ENCODE data around the gene UBE4B. TPM values are rescaled to one million over a fixed set of nuclear protein-coding genes. Genes with fewer than 3 reads are reported as not detected.
"Not testable (repeated sequence)": the region's sequence is repeated elsewhere in the genome, so short reads cannot be mapped to it uniquely, and the experiment has no call there.

The UBE4B gene
- total and polyA plus RNA-seq, 10 of the 15 experiments (the other 5 are each of a cell fraction or from before 2014, with no cell fraction given), result 2.9 to 32.6 (median 20.7) TPM

GRCh38 chr1:10001016-10001665, 31.6 kb upstream of the UBE4B start:
- ChIA-PET CTCF (interaction anchor here (1.4 kb wide), 1 partner anchor 90 kb away, joined by 3 read pairs; no protein-coding TSS in a partner anchor), RAD21 (ENCODE audit: unreplicated experiment) (interaction anchor here (0.5 kb wide), 1 partner anchor 42 kb away, joined by 4 read pairs; no protein-coding TSS in a partner anchor)

GRCh38 chr1:10005248-10005647, 27.5 kb upstream of the UBE4B start:
- H3K9ac ChIP-seq (ENCODE audit: control insufficient read depth, insufficient read depth, low read length); H3K4me3 ChIP-seq; H3K4me2 ChIP-seq (ENCODE audit: control insufficient read depth, insufficient read depth); H3K27me3 ChIP-seq (replicated peaks in 1 of 2; ENCODE audit: control insufficient read depth in 2 of 2, insufficient read depth in 2 of 2, low read length in 1 of 2); H3K36me3 ChIP-seq (ENCODE audit: control insufficient read depth in 2 of 2, insufficient read depth in 2 of 2, low read length in 1 of 2); ATAC-seq; H3K9me3 ChIP-seq (replicated peaks; ENCODE audit: control insufficient read depth, insufficient read depth, low read length); DNase-seq (ENCODE audit: low read depth, low spot score); CTCF ChIA-PET; H3K27ac ChIP-seq (ENCODE audit: control insufficient read depth, insufficient read depth); H4K20me1 ChIP-seq (ENCODE audit: control insufficient read depth, insufficient read depth); H3K79me2 ChIP-seq (ENCODE audit: control insufficient read depth, insufficient read depth, low read length); RAD21 ChIA-PET (ENCODE audit: unreplicated experiment); H2AFZ ChIP-seq (ENCODE audit: control insufficient read depth, low read depth, low read length); intact Hi-C loops (cut with micrococcal nuclease; ENCODE audit: unreplicated experiment); H3K4me1 ChIP-seq (ENCODE audit: control insufficient read depth, insufficient read depth, low read length); BruUV-seq (replicated peaks); FAIRE-seq; in situ Hi-C loops (cut with MboI); POLR2A ChIA-PET: not testable (repeated sequence)
- WGBS (ENCODE audit: insufficient coverage, insufficient replicate concordance, low lambda C conversion rate, missing lambda C conversion rate), result 60% methylated on average over 8 of the region's 8 CpGs
- SMC1A ChIA-PET (ENCODE audit: uncharacterized antibody, unreplicated experiment), result interaction anchor here (1.3 kb wide), 1 partner anchor 12 kb away, joined by 3 read pairs; no protein-coding TSS in a partner anchor

More at GRCh38 chr1:10001016-10001665, 31.6 kb upstream of the UBE4B start:
- BruUV-seq (replicated peaks), result no TSS peak
- in situ Hi-C loops (cut with MboI) (no loop called here), intact Hi-C loops (cut with micrococcal nuclease; ENCODE audit: unreplicated experiment) (no loop called here)
- no peak overlapping the region for H3K4me3 ChIP-seq
- H3K27me3 ChIP-seq (replicated peaks in 1 of 2; ENCODE audit: control insufficient read depth in 2 of 2, insufficient read depth in 2 of 2, low read length in 1 of 2), result no peaks in the 10 kb centered on the region; a peak in 2 of 4 replicates
- no peaks in the 10 kb centered on the region for H3K36me3 ChIP-seq (ENCODE audit: control insufficient read depth in 2 of 2, insufficient read depth in 2 of 2, low read length in 1 of 2)
- WGBS (ENCODE audit: insufficient coverage, insufficient replicate concordance, low lambda C conversion rate, missing lambda C conversion rate), result 69% methylated on average over 8 of the region's 8 CpGs
- no peak overlapping the region for H3K27ac ChIP-seq (ENCODE audit: control insufficient read depth, insufficient read depth)
- DNase-seq (ENCODE audit: low read depth, low spot score) (no peak), ATAC-seq (no peak), FAIRE-seq (no peak)
- ChIA-PET POLR2A (interaction anchor here (0.6 kb wide), 1 partner anchor 10 kb away, joined by 4 read pairs; no protein-coding TSS in a partner anchor), SMC1A (ENCODE audit: uncharacterized antibody, unreplicated experiment) (interaction anchor here (0.6 kb wide), 1 partner anchor 14 kb away, joined by 3 read pairs; no protein-coding TSS in a partner anchor)
- no peak for TF ChIP-seq E2F4 (IDR thresholded peaks at IDR 0.05; ENCODE audit: low read depth, low read length)
- peak; percentile 71 for TF ChIP-seq BCL3 (IDR thresholded peaks at IDR 0.05; ENCODE audit: borderline replicate concordance, insufficient read depth, low read depth, low read length, poor library complexity, severe bottlenecking)
- no peak for TF ChIP-seq POLR2AphosphoS5 (IDR thresholded peaks at IDR 0.05; ENCODE audit: low read length)
- H3K4me1 ChIP-seq (ENCODE audit: control insufficient read depth, insufficient read depth, low read length), result no peaks in the 10 kb centered on the region
- H4K20me1 ChIP-seq (ENCODE audit: control insufficient read depth, insufficient read depth), result no peaks in the 10 kb centered on the region
- peaks cover 8% of the 10 kb centered on the region for H3K9me3 ChIP-seq (replicated peaks; ENCODE audit: control insufficient read depth, insufficient read depth, low read length)
- H3K79me2 ChIP-seq (ENCODE audit: control insufficient read depth, insufficient read depth, low read length), result no peaks in the 10 kb centered on the region
- no peak overlapping the region for H2AFZ ChIP-seq (ENCODE audit: control insufficient read depth, low read depth, low read length)
- no peak overlapping the region for H3K4me2 ChIP-seq (ENCODE audit: control insufficient read depth, insufficient read depth)
- H3K9ac ChIP-seq (ENCODE audit: control insufficient read depth, insufficient read depth, low read length), result no peak overlapping the region
